Choroid plexus epithelial cell (primary cell): Measurements from ENCODE around the gene FKBP2.

Source experiments
- DNase-seq: peaks from one replicate; pipeline ENCODE4 v3.0.0-alpha.2; 2010; ENCODE audit warnings: low read depth
- H3K4me3 ChIP-seq: 2 replicates; pipeline ENCODE4 v1.5.1; 2011; ENCODE audit warnings: low read depth, mild to moderate bottlenecking, control low read depth, low read length, moderate library complexity
- TF ChIP-seq, protein P1 (sequence below): conservative IDR thresholded peaks from 2 replicates; pipeline ENCODE4 v1.5.1; 2011; ENCODE audit warnings: low read depth, mild to moderate bottlenecking, control low read depth, inconsistent platforms, low read length, moderate library complexity

FKBP2 gene

DNA sequence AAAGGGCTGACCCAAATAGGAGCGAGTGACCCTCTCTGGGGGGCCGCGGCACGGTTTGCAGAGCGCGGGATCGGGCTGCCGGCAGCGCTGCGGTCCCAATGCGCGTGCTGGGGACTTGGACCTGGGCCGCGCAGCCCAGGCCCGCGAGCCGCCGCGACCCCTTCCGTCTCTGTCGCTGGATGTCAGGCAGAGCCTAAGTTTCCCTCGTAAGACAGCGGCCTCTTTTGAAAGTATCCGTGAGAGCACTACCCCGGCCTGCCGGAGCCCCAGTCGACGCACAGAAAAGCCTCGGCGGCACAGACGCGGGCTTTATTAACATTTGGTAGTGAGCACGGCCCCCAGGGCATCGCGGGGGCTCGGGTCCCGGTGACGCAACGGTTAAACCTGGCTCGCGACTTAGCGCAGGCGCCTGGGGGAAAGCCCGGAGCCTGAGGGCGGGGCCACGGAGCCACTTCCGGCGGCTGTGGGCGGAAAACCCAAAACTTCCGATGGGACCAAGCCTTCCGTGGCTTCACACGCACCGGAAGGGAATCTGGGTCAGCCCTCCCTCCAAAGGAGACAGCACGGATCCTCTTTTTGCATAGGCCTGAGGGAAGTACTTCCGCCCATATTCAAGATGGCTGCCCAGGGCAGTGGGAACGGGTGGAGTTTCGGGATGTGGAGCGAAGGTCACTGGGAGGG is 28.8 kb downstream of the FKBP2 start:
- peak overlapping the region; percentile 70 for H3K4me3 ChIP-seq
- DNase-seq = peak; percentile 100
- TF ChIP-seq, protein P1, sequence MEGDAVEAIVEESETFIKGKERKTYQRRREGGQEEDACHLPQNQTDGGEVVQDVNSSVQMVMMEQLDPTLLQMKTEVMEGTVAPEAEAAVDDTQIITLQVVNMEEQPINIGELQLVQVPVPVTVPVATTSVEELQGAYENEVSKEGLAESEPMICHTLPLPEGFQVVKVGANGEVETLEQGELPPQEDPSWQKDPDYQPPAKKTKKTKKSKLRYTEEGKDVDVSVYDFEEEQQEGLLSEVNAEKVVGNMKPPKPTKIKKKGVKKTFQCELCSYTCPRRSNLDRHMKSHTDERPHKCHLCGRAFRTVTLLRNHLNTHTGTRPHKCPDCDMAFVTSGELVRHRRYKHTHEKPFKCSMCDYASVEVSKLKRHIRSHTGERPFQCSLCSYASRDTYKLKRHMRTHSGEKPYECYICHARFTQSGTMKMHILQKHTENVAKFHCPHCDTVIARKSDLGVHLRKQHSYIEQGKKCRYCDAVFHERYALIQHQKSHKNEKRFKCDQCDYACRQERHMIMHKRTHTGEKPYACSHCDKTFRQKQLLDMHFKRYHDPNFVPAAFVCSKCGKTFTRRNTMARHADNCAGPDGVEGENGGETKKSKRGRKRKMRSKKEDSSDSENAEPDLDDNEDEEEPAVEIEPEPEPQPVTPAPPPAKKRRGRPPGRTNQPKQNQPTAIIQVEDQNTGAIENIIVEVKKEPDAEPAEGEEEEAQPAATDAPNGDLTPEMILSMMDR = no peak

DNA sequence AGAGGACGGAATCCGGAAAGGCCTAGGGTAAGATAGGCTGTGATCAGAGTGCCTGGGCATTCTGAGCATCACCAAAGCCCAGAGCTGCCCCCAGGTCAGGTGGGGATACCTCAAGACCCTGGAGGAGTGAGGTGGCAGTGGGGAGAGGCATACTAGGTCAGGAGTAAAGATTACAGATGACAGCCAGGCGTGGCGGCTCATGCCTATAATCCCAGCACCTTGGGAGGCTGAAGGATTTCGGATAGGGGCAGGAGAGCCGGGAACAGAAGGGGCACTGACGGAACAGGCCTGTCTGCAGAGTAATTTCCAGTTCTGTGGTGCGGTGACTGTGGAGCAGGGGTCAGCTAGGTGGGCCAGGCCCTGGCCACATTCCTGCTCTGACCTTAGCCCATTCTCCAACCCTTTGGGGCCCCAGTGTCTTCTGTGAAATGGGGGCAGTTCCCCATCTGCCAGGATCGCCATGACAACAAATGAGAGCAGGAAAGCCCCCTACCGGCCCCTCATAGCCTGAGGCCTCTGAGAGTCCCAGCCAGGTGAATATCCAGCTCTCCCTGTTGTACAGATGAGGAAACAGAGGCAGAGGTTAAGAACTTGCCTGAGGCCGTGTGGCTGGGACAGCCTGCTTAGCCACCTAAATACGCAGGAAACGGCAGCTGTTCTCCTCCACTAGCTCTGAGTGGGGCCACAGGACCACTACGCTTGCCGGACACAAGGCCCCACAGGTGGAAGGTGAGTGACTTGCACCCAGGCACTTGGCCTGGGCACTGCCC is 34.3 kb downstream of the FKBP2 start:
- H3K4me3 ChIP-seq = no peak overlapping the region
- TF ChIP-seq, protein P1 = no peak
- DNase-seq = no peak

- TF ChIP-seq, protein P1 = no peak
- DNase-seq = no peak
- no peak overlapping the region for H3K4me3 ChIP-seq
Measured at GRCh38 chr11:64275841-64276240, 34.9 kb downstream of the FKBP2 start.

DNA sequence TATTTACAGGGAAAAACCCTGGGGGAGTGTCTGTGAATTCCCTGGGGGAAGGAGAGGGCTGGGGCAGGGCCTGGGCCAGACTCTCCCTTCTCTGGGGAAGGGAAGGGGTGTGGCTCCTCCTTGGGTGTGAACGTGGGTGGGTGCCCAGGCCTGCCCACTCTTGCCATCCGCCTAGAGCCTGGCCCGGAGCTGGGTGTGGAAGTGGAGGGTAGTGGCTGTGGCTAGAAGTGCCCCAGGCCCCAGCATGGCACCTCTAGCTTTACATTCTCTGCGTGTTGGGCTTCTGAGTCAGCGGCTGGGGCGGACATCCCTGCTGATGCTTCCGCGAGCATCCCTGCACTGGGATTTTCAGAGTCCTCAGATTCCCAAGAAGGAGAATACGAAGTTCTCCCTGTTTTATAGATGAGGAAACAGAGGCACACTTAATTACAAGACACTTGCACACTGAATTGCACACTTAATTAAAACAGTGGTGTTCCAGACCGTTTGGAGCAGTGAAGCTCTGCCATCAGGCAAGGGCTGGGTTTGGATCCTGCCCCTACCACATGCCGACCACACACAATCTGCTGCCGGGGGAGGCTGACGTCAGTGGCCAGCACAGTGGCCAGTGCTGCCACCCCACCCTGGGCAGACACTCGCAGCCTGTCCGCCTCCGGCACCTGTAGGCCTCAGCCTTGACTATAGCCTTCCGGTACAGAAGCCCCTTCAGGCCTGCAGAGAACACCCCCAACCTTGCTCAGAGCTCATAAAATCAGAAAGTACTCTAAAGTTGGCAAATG is 35.9 kb downstream of the FKBP2 start:
- no peak overlapping the region for H3K4me3 ChIP-seq
- TF ChIP-seq, protein P1 = no peak
- peak; percentile 20 for DNase-seq

DNA sequence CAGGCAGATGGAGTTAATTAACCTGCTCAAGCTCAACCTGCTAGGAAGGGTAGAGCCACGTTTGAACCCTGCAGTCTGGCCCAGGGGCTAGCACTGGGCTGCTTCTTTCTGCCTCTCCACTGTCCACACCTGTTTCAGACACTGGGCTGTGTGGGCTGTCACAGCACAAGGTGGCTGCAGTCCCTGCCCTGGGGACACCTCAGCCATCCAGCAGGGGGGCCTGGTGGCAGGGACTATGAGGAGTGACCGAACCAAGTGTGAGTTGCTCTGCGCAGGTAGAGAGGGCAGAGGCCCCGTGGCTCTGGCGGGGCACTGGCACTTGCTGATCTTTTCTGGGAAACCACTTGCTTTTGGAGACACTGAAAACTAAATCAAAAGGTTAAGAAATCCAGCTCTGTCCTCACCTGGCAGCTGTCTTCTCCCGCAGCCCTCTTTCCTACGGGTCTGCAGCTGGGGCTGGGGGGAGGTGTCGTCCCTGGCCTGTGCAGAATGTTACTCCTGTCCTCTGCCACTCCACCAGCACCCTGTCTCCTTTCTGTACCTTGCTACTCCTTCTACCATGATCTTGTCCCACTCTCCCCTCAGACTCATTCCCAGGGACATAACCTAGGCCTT is 37.8 kb downstream of the FKBP2 start:
- TF ChIP-seq, protein P1 = no peak
- H3K4me3 ChIP-seq = no peak overlapping the region
- DNase-seq = no peak

GRCh38 chr11:64281957-64282770 is 41.3 kb downstream of the FKBP2 start:
- DNase-seq = no peak

More at GRCh38 chr11:64281957-64282770, 41.3 kb downstream of the FKBP2 start:
- no peak overlapping the region for H3K4me3 ChIP-seq
- TF ChIP-seq, protein P1 = no peak
